HG02943 (cell line): Measurements from ENCODE around the gene DERL2.
"Not testable (repeated sequence)": the region's sequence is repeated elsewhere in the genome, so short reads cannot be mapped to it uniquely, and the experiment has no call there.

Source experiments
- ATAC-seq: cut with Tn5 transposase; IDR thresholded peaks from one replicate; pipeline ENCODE4 v1.9.1; 2021; ENCODE audit warnings: mild to moderate bottlenecking, low read depth, moderate library complexity; ENCODE audit not compliant: unreplicated experiment

DERL2 gene

DNA sequence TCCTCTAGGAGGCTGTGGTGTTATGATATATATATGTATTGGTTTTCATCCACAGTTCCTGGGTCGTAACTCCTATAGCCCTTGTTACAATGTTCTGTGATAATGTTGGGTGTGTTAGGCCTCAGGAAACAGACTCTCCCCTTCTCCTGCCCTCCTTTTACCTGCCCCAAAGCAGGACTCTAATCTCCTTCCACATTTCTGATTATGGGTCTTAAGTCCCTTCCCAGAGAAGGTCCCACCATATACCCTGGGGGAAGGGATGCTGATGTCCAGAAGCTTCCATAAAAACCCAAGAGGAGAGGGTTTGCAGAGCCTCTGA lies 46.6 kb downstream of the DERL2 start:
- peak; percentile 17 for ATAC-seq

DNA sequence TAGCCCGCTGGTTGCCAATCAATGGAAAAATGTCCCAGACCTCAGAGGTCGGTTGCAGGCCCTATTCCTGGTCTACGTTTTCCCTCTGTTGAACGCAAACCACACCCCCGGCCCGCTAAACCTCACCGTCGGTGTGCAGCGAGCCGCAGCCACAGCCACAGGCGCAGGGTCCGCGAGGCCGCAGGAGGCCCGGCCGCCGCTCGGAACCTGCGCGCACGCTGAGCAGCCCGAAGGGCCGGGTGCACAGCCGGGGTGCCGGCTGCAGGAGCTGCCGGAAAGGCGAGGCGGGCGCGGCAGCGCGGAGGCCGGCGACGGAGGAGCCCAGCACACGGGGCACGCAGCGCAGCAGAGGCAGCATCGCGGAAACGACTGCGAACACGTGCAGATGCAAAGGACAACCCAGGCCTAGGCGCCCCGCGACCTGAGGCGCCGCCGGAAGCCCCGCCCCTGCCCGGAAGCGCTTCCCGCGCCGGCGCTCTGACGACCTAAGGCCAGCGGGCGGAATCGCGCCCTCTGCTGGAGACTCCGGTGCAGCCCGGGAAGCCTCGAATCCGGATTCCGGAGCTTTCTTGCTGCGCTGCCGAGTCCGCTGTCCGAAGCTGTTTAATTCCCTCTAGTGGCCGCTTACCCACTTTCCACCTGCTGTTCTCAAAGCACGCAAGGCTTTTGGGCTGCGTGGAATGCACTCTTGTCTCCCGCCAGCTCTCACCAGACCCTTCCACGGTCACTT lies 47.1 kb downstream of the DERL2 start, which contains the start of gene C1QBP:
TSS of gene C1QBP (minus strand) at position 440 of the 730 bp plus-strand sequence. CDS start at position 358, 82 bp downstream.
- peak; percentile 68 for ATAC-seq

DNA sequence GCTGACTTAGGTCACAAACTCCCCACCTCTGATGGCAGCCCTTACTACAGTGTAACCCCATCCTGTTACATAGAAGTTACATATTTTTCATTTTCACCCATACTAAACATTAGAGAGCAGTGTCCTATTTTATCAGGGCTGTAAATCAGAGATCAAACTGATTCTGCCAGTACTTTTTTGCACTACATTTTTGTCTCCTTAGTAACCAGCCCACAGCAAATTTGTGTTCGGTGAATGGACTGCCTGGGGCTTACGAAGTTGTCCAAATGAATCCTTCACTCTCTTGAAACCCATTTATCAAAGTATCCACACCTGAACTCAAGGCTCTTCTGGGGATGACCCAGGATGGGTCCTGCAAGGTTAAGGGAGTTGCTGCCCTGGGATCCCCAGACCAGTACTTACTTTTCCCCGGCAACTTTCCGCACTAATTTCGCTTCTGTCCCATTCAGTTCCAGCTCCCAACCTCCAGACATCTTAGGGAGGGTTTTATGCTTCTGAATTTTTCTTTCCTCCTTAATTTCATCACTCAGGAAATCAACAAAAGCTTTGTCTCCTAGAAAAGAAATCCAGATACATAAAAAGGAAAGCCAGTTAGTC lies 48.2 kb downstream of the DERL2 start:
- no peak for ATAC-seq

DNA sequence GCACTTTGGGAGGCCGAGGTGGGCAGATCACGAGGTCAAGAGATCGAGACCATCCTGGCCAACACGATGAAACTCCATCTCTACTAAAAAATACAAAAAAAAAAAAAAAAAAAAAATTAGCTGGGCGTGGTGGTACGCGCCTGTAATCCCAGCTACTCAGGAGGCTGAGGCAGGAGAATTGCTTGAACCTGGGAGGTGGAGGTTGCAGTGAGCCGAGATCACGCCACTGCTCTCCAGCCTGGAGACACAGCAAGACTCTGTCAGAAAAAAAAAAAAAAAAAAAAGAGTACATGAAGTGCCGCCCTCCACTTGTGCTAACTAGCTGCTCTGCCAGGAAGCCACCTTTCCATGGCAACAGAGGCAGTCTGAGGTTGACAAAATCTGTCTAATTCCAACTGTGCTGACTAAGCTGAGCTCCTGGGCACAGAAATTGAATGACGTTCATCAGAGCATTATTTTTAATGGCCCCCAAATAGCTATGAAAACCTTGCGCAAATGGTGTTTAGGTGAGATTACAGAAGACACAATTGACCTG lies 50.1 kb downstream of the DERL2 start:
- not testable (repeated sequence) for ATAC-seq

DNA sequence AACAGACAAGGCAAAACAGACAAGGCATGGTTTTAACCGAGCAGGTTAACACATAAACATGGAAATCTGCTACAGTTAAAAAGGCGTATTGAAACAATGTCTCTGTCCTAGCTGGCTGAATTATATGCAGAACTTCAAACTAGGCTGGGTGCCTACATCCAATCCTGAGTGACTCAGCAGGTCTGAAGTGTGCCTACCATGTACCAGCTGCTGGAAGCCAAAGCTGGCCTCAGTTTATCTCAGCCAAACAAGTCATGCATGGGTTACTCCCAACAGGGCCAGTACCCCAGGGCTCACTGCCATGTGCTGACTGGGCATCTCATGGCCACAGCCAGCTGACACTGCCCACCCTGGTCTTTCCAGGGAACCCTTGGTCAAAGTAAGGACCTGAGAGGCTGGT lies 51.0 kb downstream of the DERL2 start:
- no peak for ATAC-seq

DNA sequence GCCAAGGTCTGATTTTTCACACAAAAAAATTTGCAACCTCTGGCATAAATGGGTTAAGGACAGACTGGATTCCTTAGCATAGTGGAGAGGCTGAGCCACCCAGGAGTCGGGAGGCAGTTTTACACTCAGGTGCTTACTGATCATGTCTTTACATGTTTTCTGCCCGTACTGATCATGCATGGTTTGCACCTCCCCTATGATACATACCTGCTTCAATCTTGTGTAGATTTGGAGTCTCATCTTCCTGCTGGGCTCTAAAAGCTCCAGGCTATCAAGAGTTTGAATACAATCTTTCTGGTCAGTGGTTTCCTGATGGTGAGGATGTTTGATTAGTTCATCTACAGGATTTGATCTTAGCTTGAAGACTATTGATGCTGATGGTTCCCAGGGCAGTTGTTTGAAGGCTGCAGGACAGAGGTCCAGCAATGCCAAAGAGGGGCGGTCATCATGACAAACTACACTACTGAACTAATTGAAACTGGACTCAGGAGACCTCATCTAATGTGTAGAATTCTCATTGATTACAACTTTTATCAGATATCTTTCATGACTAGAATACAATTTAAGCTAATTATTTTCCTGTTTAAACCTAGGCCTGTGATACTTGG lies 53.9 kb downstream of the DERL2 start:
- no peak for ATAC-seq

DNA sequence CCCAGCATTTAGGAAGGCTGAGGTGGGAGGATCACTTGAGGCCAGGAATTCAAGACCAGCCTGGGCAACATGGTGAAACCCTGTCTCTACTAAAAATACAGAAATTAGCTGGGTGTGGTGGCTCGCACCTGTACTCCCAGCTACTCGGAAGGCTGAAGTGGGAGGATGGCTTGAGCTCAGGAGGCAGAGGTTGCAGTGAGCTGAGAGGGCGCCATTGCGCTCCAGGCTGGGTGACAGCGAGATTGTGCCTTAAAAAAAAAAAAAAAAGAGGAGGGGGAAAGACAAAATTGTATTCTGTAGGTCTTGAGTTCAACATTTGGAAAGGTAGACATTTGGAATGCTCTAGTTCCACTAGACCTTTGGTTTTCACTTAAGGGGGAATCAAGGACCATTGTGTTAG lies 54.7 kb downstream of the DERL2 start:
- ATAC-seq = not testable (repeated sequence)

DNA sequence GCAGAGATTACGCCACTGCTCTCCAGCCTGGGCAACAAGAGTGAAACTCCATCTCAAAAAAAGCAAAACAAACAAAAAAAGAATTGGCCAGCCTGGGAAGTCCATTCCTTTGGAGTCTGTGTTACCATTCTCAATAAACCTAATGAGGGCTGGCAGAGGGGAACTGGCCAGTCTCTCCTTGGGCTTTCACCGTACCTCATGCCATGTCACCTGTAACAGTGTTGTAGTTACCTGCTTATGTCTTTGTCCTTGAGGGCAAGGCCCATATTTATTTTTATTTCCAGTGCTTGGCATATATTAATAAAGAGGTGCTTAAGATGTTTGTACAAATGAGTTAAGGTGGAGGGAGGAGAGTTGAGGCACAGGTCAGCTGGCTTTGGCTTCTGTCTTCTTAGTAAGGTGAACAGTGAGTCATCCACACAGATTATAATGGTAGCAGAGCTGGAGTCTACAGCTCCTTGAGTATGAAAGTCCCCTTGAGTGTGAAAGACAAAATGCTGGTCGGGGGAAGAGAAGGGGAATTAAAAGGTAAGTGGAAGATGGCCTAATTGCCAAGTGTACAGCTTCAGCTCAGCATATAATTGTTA lies 55.5 kb downstream of the DERL2 start:
- no peak for ATAC-seq

DNA sequence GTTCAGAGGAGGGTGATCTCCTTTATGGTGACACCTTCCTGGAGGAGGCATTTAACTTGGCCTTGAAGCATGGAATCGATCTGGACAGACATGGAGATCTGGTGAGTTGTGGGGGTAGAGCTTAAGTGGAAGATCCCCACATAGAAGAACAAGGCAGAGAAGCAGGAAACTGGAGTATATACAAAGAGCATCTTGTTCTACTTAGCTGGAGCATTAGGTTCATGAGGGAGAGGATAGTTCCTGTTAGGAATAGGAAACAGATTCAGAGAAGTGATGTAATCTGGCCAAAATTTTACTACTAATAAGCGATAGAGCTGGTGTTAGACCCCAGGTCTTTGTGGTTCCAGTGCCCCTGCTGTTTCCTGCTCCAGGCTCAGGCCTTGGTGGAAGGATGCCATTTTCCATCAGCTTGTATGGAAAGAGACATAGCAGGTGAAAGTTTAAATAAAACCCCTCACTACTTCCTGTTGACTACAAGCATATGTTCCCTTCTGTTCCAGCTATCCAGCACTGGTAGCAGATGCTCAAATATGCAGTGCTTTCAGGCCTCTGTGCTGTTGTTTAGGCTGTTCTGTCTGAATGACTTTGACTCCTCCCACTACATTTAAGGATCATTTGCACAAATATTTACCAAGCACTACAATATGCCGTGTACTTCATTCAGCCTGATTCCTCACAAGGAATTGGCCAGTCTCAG lies 56.6 kb downstream of the DERL2 start:
- no peak for ATAC-seq

DNA sequence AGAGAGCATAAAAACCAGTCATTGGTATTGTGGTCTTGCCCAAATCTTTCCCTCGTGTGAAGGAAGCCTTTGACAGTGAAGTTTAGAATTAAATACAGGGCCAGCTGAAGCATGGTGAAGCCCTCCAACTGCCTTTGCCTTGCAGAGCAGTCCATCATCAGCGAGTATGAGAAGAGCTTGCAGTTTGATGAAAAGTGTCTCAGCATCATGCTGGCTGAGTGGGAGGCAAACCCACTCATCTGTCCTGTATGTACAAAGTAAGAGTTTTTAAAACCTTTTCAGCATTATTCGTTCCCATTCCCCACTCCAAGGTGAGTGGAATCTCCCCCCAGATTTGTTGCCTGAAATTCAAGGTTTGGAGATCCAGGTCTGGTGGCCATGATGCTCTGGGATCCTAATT lies 60.2 kb downstream of the DERL2 start:
- ATAC-seq = no peak

DNA sequence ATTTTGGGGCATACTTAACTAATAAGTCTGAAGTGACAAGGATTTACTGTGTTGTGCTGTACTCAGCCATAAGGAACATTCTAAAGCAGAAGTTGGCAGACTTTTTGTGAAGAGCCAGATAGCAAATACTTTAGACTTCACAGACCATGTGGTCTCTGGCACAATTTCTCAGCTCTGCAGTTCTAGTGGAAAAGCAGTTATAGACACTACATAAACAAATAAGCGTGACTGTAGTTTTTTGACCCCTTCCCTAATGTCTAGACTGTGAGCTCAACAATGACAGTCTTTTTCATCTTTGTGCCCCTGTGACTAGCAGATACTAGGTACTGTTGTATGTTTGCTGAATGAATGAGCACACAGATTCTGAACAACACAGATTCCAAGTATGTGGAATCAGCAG lies 61.1 kb downstream of the DERL2 start:
- ATAC-seq = no peak

DNA sequence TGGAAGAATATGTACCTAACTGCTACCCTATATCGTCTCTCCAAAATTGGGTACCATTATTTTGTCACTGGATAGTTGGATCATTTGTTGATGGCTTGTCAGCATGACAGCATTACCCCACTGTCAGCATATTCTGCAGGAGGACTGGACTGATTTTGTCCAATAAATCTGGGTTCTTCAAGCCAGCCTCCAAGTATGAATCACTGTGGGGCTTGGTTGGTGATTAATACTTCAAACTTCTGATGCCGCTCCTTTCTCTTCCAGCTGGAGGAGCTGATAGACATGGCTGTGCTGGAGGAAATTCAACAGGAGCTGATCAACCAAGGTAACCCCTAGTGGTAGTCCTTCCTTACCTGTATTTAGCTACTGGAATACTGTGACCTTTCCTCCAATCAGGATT lies 63.5 kb downstream of the DERL2 start:
- ATAC-seq = no peak
